OCI-LY7 (cell line): ENCODE results near the gene EPHB1. TPM values are rescaled to one million over a fixed set of nuclear protein-coding genes. Genes with fewer than 3 reads are reported as not detected.

Source experiments
- BruUV-seq: library from RNA; stranded (reverse); fragments of 400-500 nt; replicated peaks from 2 replicates; lab custom pipeline; 2021; lab: Mats Ljungman, UMichigan
- CTCF ChIA-PET: fragments of 300-600 bp; sonication (Branson Sonifier 250); formaldehyde crosslinking; loops from one replicate; lab custom pipeline; 2022; ENCODE audit warnings: antibody characterized with exemption; ENCODE audit not compliant: unreplicated experiment; lab: Charles Lee
- POLR2A ChIA-PET: fragments of 300-600 bp; sonication (Branson Sonifier 250); formaldehyde crosslinking; loops from one replicate; lab custom pipeline; 2022; ENCODE audit warnings: antibody characterized with exemption; lab: Charles Lee
- DNase-seq: peaks from one replicate; pipeline ENCODE4 v3.0.0-alpha.2; 2015; ENCODE audit warnings: low spot score
- H2AFZ ChIP-seq: fragments of 200-600 bp; sonication (generic), shearing (Covaris generic); 2 replicates; pipeline ENCODE4 v1.6.1; 2014; ENCODE audit warnings: mild to moderate bottlenecking, antibody characterized with exemption, low read length, moderate library complexity
- H3K27ac ChIP-seq: fragments of 200-600 bp; sonication (generic); 2 replicates; pipeline ENCODE4 v1.5.1; 2014; ENCODE audit warnings: mixed run types, low read depth, mild to moderate bottlenecking, moderate library complexity, low read length, inconsistent platforms; ENCODE audit not compliant: poor library complexity, severe bottlenecking
- H3K36me3 ChIP-seq: fragments of 200-600 bp; sonication (generic); 2 replicates; pipeline ENCODE4 v1.6.1; 2014; ENCODE audit warnings: mild to moderate bottlenecking, antibody characterized with exemption, low read length, moderate library complexity, mixed read lengths; ENCODE audit not compliant: insufficient read depth
- H3K4me1 ChIP-seq: fragments of 200-600 bp; sonication (generic); 2 replicates; pipeline ENCODE4 v1.5.1; 2014; ENCODE audit warnings: mild to moderate bottlenecking, low read length; ENCODE audit not compliant: insufficient read depth, poor library complexity, severe bottlenecking
- H3K4me2 ChIP-seq: fragments of 200-600 bp; sonication (generic); 2 replicates; pipeline ENCODE4 v1.6.1; 2014; ENCODE audit warnings: mild to moderate bottlenecking, low read length
- H3K4me3 ChIP-seq: fragments of 200-600 bp; sonication (generic); 2 replicates; pipeline ENCODE4 v1.5.1; 2014; ENCODE audit warnings: mild to moderate bottlenecking, low read depth, low read length; ENCODE audit not compliant: poor library complexity, severe bottlenecking
- H3K79me2 ChIP-seq: fragments of 200-600 bp; sonication (generic); 2 replicates; pipeline ENCODE4 v1.6.1; 2016; ENCODE audit warnings: low read depth, mild to moderate bottlenecking, low read length, moderate library complexity, mixed read lengths; ENCODE audit not compliant: insufficient read depth
- H3K9me2 ChIP-seq: fragments of 200-600 bp; sonication (generic); 2 replicates; pipeline ENCODE4 v1.6.1; 2016; ENCODE audit warnings: mild to moderate bottlenecking, low read length, mixed read lengths; ENCODE audit not compliant: insufficient read depth
- H3K9me3 ChIP-seq: fragments of 200-600 bp; sonication (generic); 2 replicates; pipeline ENCODE4 v1.6.1; 2014; ENCODE audit warnings: mild to moderate bottlenecking, mixed run types, low read length, mixed read lengths
- H4K20me1 ChIP-seq: fragments of 200-600 bp; sonication (generic); 2 replicates; pipeline ENCODE4 v1.6.1; 2014; ENCODE audit warnings: mild to moderate bottlenecking, antibody characterized with exemption, low read length, moderate library complexity, mixed read lengths; ENCODE audit not compliant: insufficient read depth
- EZH2phosphoT487 ChIP-seq: fragments of 200-600 bp; sonication (generic); IDR thresholded peaks from 2 replicates; pipeline ENCODE4 v1.6.1; 2018; ENCODE audit warnings: low read depth, borderline replicate concordance, mild to moderate bottlenecking, mixed run types, antibody characterized with exemption, low read length, moderate library complexity, mixed read lengths
- intact Hi-C: fragments of 100-400 bp; cut with micrococcal nuclease; formaldehyde crosslinking; loops from one replicate; pipeline ENCODE4 v1.10.0; 2022; ENCODE audit not compliant: unreplicated experiment
- total RNA-seq, 2 experiments: library from RNA; depleted of rRNA in 1 of 2; stranded (reverse); fragments of >200 nt in 1 of 2; shearing (Covaris generic) in 1 of 2; gene quantifications; 2 replicates each; pipeline ENCODE4 v1.2.3, GENCODE V29; 2014 to 2022
- TF ChIP-seq, protein P1 (sequence below): fragments of 200-600 bp; sonication (generic); conservative IDR thresholded peaks from 2 replicates; pipeline ENCODE4 v1.5.1; 2014; ENCODE audit warnings: mild to moderate bottlenecking, antibody characterized with exemption, low read length, moderate library complexity, mixed read lengths

Gene EPHB1
- total RNA-seq, 2 experiments from 2014 or later, result 0.54 to 1.3 TPM

DNA sequence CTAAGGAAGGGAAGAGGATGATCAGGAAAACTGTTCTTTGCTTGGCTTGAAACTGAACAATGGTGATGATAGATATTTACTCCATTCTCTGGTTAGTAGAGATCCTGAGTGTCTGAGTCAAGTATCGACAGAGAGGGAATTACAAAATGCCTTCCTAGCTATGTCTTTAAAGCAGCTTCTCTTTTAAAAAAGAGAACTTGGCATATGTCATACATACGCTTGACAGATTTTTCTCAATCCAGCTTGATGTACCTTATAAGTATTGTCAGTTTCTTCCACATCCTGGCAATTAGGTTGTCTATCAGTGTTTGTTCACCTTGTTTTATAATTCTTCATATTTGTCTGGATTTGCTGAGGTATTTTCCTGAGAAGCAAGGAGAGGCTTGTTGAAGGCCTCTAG, 5.0 kb upstream of the EPHB1 start:
- BruUV-seq, result no TSS peak
- H3K79me2 ChIP-seq, result no peaks in the 10 kb centered on the region
- 0 out of 2 replicates have a peak, but pooled peaks cover 3% of the 10 kb centered on the region for H4K20me1 ChIP-seq
- CTCF ChIA-PET, result no interaction called here
- no peak for DNase-seq
- H3K4me1 ChIP-seq, result no peaks in the 10 kb centered on the region
- no peaks in the 10 kb centered on the region for H3K9me3 ChIP-seq
- no peak overlapping the region for H3K4me3 ChIP-seq
- TF ChIP-seq, protein P1, sequence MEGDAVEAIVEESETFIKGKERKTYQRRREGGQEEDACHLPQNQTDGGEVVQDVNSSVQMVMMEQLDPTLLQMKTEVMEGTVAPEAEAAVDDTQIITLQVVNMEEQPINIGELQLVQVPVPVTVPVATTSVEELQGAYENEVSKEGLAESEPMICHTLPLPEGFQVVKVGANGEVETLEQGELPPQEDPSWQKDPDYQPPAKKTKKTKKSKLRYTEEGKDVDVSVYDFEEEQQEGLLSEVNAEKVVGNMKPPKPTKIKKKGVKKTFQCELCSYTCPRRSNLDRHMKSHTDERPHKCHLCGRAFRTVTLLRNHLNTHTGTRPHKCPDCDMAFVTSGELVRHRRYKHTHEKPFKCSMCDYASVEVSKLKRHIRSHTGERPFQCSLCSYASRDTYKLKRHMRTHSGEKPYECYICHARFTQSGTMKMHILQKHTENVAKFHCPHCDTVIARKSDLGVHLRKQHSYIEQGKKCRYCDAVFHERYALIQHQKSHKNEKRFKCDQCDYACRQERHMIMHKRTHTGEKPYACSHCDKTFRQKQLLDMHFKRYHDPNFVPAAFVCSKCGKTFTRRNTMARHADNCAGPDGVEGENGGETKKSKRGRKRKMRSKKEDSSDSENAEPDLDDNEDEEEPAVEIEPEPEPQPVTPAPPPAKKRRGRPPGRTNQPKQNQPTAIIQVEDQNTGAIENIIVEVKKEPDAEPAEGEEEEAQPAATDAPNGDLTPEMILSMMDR, result no peak
- TF ChIP-seq EZH2phosphoT487, result no peak
- intact Hi-C loops, result loop anchor here (10.0 kb wide), 1 partner anchor 195 kb away; no protein-coding TSS in a partner anchor
- no peaks in the 10 kb centered on the region for H3K9me2 ChIP-seq
- no peak overlapping the region for H3K4me2 ChIP-seq
- H3K27ac ChIP-seq, result no peak overlapping the region
- no peak overlapping the region for H2AFZ ChIP-seq
- no peaks in the 10 kb centered on the region for H3K36me3 ChIP-seq
- POLR2A ChIA-PET, result interaction anchor here (0.7 kb wide), 1 partner anchor 20 kb away, joined by 3 read pairs; no protein-coding TSS in a partner anchor

DNA sequence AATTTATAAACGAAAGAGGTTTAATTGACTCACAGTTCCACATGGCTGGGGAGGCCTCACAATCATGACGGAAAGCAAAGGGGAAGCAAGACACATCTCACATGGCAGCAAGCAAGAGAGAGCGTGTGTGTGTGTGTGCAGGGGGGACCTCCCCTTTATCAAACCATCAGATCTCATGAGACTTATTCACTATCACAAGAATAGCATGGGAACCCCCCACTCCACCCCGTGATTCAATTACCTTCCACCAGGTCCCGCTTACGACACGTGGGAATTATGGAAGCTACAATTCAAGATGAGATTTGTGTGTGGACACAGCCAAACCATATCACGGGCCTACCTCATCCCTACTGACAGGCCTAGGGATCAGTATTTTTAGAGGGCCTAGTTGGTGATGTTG, 3.1 kb upstream of the EPHB1 start:
- Histone ChIP-seq H3K4me1 (no peaks in the 10 kb centered on the region), H3K27ac (no peak overlapping the region), H3K9me2 (no peaks in the 10 kb centered on the region), H3K4me3 (no peak overlapping the region), H3K36me3 (no peaks in the 10 kb centered on the region), H4K20me1 (0 out of 2 replicates have a peak, but pooled peaks cover 3% of the 10 kb centered on the region), H3K79me2 (no peaks in the 10 kb centered on the region), H2AFZ (no peak overlapping the region), H3K9me3 (no peaks in the 10 kb centered on the region), H3K4me2 (no peak overlapping the region)
- BruUV-seq, result no TSS peak
- POLR2A ChIA-PET, result interaction anchor here (0.7 to 1.0 kb wide), 3 partner anchors 70 to 900 kb away, joined by 3 to 6 read pairs (median 3); no protein-coding TSS in a partner anchor
- CTCF ChIA-PET, result no interaction called here
- intact Hi-C loops, result loop anchor here (10.0 kb wide), 1 partner anchor 193 kb away; no protein-coding TSS in a partner anchor
- no peak for DNase-seq
- TF ChIP-seq, protein P1, result no peak
- no peak for TF ChIP-seq EZH2phosphoT487

DNA sequence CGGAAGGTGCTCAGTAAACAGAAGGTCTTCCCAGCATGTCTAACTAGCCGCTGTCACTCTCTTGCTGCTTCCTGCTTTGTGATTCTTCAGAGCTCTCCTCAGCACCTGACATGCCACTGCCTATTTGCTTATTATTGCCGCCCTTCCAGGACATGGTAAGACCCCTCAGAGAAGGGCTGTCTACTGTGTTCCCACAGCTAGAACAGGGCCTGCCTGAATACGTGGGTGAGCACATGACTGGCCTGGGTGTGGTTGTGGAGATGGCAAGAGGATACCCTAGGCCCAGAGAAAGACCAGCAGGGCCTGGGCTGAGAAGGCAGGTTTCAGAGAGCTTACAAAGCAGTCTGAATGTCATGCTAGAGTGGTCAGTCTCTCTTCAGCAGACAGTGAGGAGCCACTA, 2.4 kb upstream of the EPHB1 start:
- ChIA-PET CTCF (no interaction called here), POLR2A (no interaction called here)
- no peak for TF ChIP-seq EZH2phosphoT487
- TF ChIP-seq, protein P1, result no peak
- H3K27ac ChIP-seq, result no peak overlapping the region
- intact Hi-C loops, result loop anchor here (10.0 kb wide), 1 partner anchor 192 kb away; no protein-coding TSS in a partner anchor
- H3K9me3 ChIP-seq, result no peaks in the 10 kb centered on the region
- no peaks in the 10 kb centered on the region for H3K9me2 ChIP-seq
- no peak overlapping the region for H3K4me2 ChIP-seq
- no peaks in the 10 kb centered on the region for H3K79me2 ChIP-seq
- no peak for DNase-seq
- H3K4me1 ChIP-seq, result no peaks in the 10 kb centered on the region
- H3K36me3 ChIP-seq, result no peaks in the 10 kb centered on the region
- no peak overlapping the region for H2AFZ ChIP-seq
- H3K4me3 ChIP-seq, result no peak overlapping the region
- H4K20me1 ChIP-seq, result 0 out of 2 replicates have a peak, but pooled peaks cover 3% of the 10 kb centered on the region
- BruUV-seq, result no TSS peak
